VCaP (cell line): ENCODE results near the gene RSPO4.

Experiments
- H3K27ac ChIP-seq: fragments of 450-650 bp; 2 replicates; pipeline ENCODE4 v1.5.1; 2017
- CTCF ChIP-seq: fragments of 450-650 bp; conservative IDR thresholded peaks from 2 replicates; pipeline ENCODE4 v1.5.1; 2017; ENCODE audit warnings: mild to moderate bottlenecking, moderate library complexity

The RSPO4 gene

GRCh38 chr20:1002682-1003561, 811 bp upstream of the RSPO4 start:
- TF ChIP-seq CTCF, result no peak
- peak overlapping the region; percentile 21; the same call in 1 of the 2 replicates for H3K27ac ChIP-seq

GRCh38 chr20:1001116-1001515, 995 bp downstream of the RSPO4 start:
- no peak overlapping the region for H3K27ac ChIP-seq
- no peak for TF ChIP-seq CTCF

GRCh38 chr20:998231-998830, 3.8 kb downstream of the RSPO4 start:
- H3K27ac ChIP-seq, result no peak overlapping the region
- TF ChIP-seq CTCF, result no peak

GRCh38 chr20:997486-997885, 4.6 kb downstream of the RSPO4 start:
- no peak overlapping the region for H3K27ac ChIP-seq
- no peak for TF ChIP-seq CTCF

- TF ChIP-seq CTCF, result no peak
- H3K27ac ChIP-seq, result no peak overlapping the region
Measured at GRCh38 chr20:997016-997415, 5.1 kb downstream of the RSPO4 start.

GRCh38 chr20:995170-995569, 6.9 kb downstream of the RSPO4 start:
- no peak overlapping the region for H3K27ac ChIP-seq
- TF ChIP-seq CTCF, result no peak

- H3K27ac ChIP-seq, result no peak overlapping the region
- TF ChIP-seq CTCF, result no peak
Measured at GRCh38 chr20:992801-993535, 9.1 kb downstream of the RSPO4 start.
